HG02588 (cell line): ENCODE results near the gene ATP6V0E2.
A peak's percentile ranks its signal among the peaks of the same experiment; 100 is the strongest.

Experiments
- ATAC-seq: cut with Tn5 transposase; IDR thresholded peaks from one replicate; pipeline ENCODE4 v1.9.1; 2021; ENCODE audit warnings: mild to moderate bottlenecking, moderate library complexity; ENCODE audit not compliant: unreplicated experiment

ATP6V0E2 gene

GRCh38 chr7:149838224-149838991 is 35.4 kb upstream of the ATP6V0E2 start, which contains the start of gene ZNF862:
Gene ZNF862, plus strand, starts transcription at chr7:149838375. Its CDS starts 237 bp downstream, at chr7:149838612.
- peak; percentile 99 for ATAC-seq

GRCh38 chr7:149838992-149839408 is 34.8 kb upstream of the ATP6V0E2 start:
- ATAC-seq: no peak

- ATAC-seq: no peak
Measured at GRCh38 chr7:149839933-149840332, 33.8 kb upstream of the ATP6V0E2 start.

- ATAC-seq: no peak
Measured at GRCh38 chr7:149843566-149843965, 30.2 kb upstream of the ATP6V0E2 start.

- no peak for ATAC-seq
Measured at GRCh38 chr7:149844445-149844844, 29.3 kb upstream of the ATP6V0E2 start.

GRCh38 chr7:149845257-149845980 is 28.4 kb upstream of the ATP6V0E2 start:
- no peak for ATAC-seq

- ATAC-seq: no peak
Measured at GRCh38 chr7:149846021-149846420, 27.7 kb upstream of the ATP6V0E2 start.

GRCh38 chr7:149846436-149847046 is 27.2 kb upstream of the ATP6V0E2 start:
- peak; percentile 79 for ATAC-seq

GRCh38 chr7:149849174-149849573 is 24.6 kb upstream of the ATP6V0E2 start:
- no peak for ATAC-seq

- no peak for ATAC-seq
Measured at GRCh38 chr7:149850007-149850594, 23.7 kb upstream of the ATP6V0E2 start.

- no peak for ATAC-seq
Measured at GRCh38 chr7:149850716-149851115, 23.1 kb upstream of the ATP6V0E2 start.

GRCh38 chr7:149851449-149851848 is 22.3 kb upstream of the ATP6V0E2 start:
- no peak for ATAC-seq

- ATAC-seq: no peak
Measured at GRCh38 chr7:149853157-149853556, 20.6 kb upstream of the ATP6V0E2 start.

GRCh38 chr7:149854611-149855360 is 19.0 kb upstream of the ATP6V0E2 start:
- no peak for ATAC-seq

GRCh38 chr7:149855361-149856305 is 18.1 kb upstream of the ATP6V0E2 start:
- no peak for ATAC-seq

GRCh38 chr7:149856583-149856982 is 17.2 kb upstream of the ATP6V0E2 start:
- no peak for ATAC-seq

- ATAC-seq: no peak
Measured at GRCh38 chr7:149859369-149859768, 14.4 kb upstream of the ATP6V0E2 start.

GRCh38 chr7:149859876-149860275 is 13.9 kb upstream of the ATP6V0E2 start:
- ATAC-seq: no peak
